Measurements from ENCODE around the gene CD247.

CD247 gene

GRCh38 chr1:167456926-167457325 lies 61.4 kb downstream of the CD247 start:
- Histone ChIP-seq H3K27me3 (ENCODE audit: control insufficient read depth in 1 of 2, insufficient read depth in 2 of 2, low read length in 2 of 2) (no peaks in the 10 kb centered on the region), H3K9ac (ENCODE audit: low read length in 2 of 2) (no peak overlapping the region), H3K9me3 (ENCODE audit: control insufficient read depth in 2 of 2, low read length in 2 of 2) (no peaks in the 10 kb centered on the region), H3K27ac (ENCODE audit: low read length) (no peak overlapping the region), H3K36me3 (ENCODE audit: control insufficient read depth in 2 of 2, insufficient read depth in 2 of 2, low read length in 2 of 2) (no peaks in the 10 kb centered on the region), H3K4me1 (ENCODE audit: control insufficient read depth, insufficient read depth, low read length) (peaks cover 6% of the 10 kb centered on the region), H3K4me3 (ENCODE audit: low read length in 2 of 2) (no peak overlapping the region)

GRCh38 chr1:167456524-167456923 lies 61.8 kb downstream of the CD247 start:
- no peak overlapping the region for H3K27ac ChIP-seq (ENCODE audit: low read length)
- no peaks in the 10 kb centered on the region for H3K36me3 ChIP-seq (ENCODE audit: control insufficient read depth in 2 of 2, insufficient read depth in 2 of 2, low read length in 2 of 2)
- H3K4me1 ChIP-seq (ENCODE audit: control insufficient read depth, insufficient read depth, low read length) = peaks cover 6% of the 10 kb centered on the region
- no peaks in the 10 kb centered on the region for H3K9me3 ChIP-seq (ENCODE audit: control insufficient read depth in 2 of 2, low read length in 2 of 2)
- H3K4me3 ChIP-seq (ENCODE audit: low read length in 2 of 2) = no peak overlapping the region
- no peak overlapping the region for H3K9ac ChIP-seq (ENCODE audit: low read length in 2 of 2)
- no peaks in the 10 kb centered on the region for H3K27me3 ChIP-seq (ENCODE audit: control insufficient read depth in 1 of 2, insufficient read depth in 2 of 2, low read length in 2 of 2)

GRCh38 chr1:167455786-167456446 lies 62.4 kb downstream of the CD247 start:
- no peaks in the 10 kb centered on the region for H3K36me3 ChIP-seq (ENCODE audit: control insufficient read depth in 2 of 2, insufficient read depth in 2 of 2, low read length in 2 of 2)
- peak overlapping the region; percentile 58 for H3K27ac ChIP-seq (ENCODE audit: low read length)
- no peaks in the 10 kb centered on the region for H3K9me3 ChIP-seq (ENCODE audit: control insufficient read depth in 2 of 2, low read length in 2 of 2)
- H3K4me1 ChIP-seq (ENCODE audit: control insufficient read depth, insufficient read depth, low read length) = peaks cover 6% of the 10 kb centered on the region
- H3K27me3 ChIP-seq (ENCODE audit: control insufficient read depth in 1 of 2, insufficient read depth in 2 of 2, low read length in 2 of 2) = no peaks in the 10 kb centered on the region
- peak overlapping the region; percentile 85 to 91 for H3K4me3 ChIP-seq (ENCODE audit: low read length in 2 of 2)
- peak overlapping the region; percentile 86 for H3K9ac ChIP-seq (ENCODE audit: low read length in 2 of 2)

GRCh38 chr1:167454894-167455785 lies 63.2 kb downstream of the CD247 start:
- Histone ChIP-seq H3K27me3 (ENCODE audit: control insufficient read depth in 1 of 2, insufficient read depth in 2 of 2, low read length in 2 of 2) (no peaks in the 10 kb centered on the region), H3K36me3 (ENCODE audit: control insufficient read depth in 2 of 2, insufficient read depth in 2 of 2, low read length in 2 of 2) (no peaks in the 10 kb centered on the region), H3K9ac (ENCODE audit: low read length in 2 of 2) (peak overlapping the region; percentile 86), H3K4me1 (ENCODE audit: control insufficient read depth, insufficient read depth, low read length) (peaks cover 6% of the 10 kb centered on the region), H3K4me3 (ENCODE audit: low read length in 2 of 2) (peak overlapping the region; percentile 85 to 91), H3K9me3 (ENCODE audit: control insufficient read depth in 2 of 2, low read length in 2 of 2) (no peaks in the 10 kb centered on the region), H3K27ac (ENCODE audit: low read length) (peak overlapping the region; percentile 58)

GRCh38 chr1:167454304-167454893 lies 63.9 kb downstream of the CD247 start:
- no peaks in the 10 kb centered on the region for H3K27me3 ChIP-seq (ENCODE audit: control insufficient read depth in 1 of 2, insufficient read depth in 2 of 2, low read length in 2 of 2)
- H3K9ac ChIP-seq (ENCODE audit: low read length in 2 of 2) = peak overlapping the region; percentile 86
- no peaks in the 10 kb centered on the region for H3K36me3 ChIP-seq (ENCODE audit: control insufficient read depth in 2 of 2, insufficient read depth in 2 of 2, low read length in 2 of 2)
- no peaks in the 10 kb centered on the region for H3K9me3 ChIP-seq (ENCODE audit: control insufficient read depth in 2 of 2, low read length in 2 of 2)
- H3K4me1 ChIP-seq (ENCODE audit: control insufficient read depth, insufficient read depth, low read length) = peaks cover 6% of the 10 kb centered on the region
- H3K4me3 ChIP-seq (ENCODE audit: low read length in 2 of 2) = peak overlapping the region; percentile 85 to 91
- peak overlapping the region; percentile 55 for H3K27ac ChIP-seq (ENCODE audit: low read length)

GRCh38 chr1:167453123-167453522 lies 65.2 kb downstream of the CD247 start:
- Histone ChIP-seq H3K9ac (ENCODE audit: low read length in 2 of 2) (no peak overlapping the region), H3K9me3 (ENCODE audit: control insufficient read depth in 2 of 2, low read length in 2 of 2) (no peaks in the 10 kb centered on the region), H3K27me3 (ENCODE audit: control insufficient read depth in 1 of 2, insufficient read depth in 2 of 2, low read length in 2 of 2) (no peaks in the 10 kb centered on the region), H3K36me3 (ENCODE audit: control insufficient read depth in 2 of 2, insufficient read depth in 2 of 2, low read length in 2 of 2) (no peaks in the 10 kb centered on the region), H3K4me3 (ENCODE audit: low read length in 2 of 2) (no peak overlapping the region), H3K27ac (ENCODE audit: low read length) (no peak overlapping the region), H3K4me1 (ENCODE audit: control insufficient read depth, insufficient read depth, low read length) (peaks cover 6% of the 10 kb centered on the region)

GRCh38 chr1:167452483-167452882 lies 65.8 kb downstream of the CD247 start:
- no peaks in the 10 kb centered on the region for H3K36me3 ChIP-seq (ENCODE audit: control insufficient read depth in 2 of 2, insufficient read depth in 2 of 2, low read length in 2 of 2)
- no peak overlapping the region for H3K4me3 ChIP-seq (ENCODE audit: low read length in 2 of 2)
- no peak overlapping the region for H3K27ac ChIP-seq (ENCODE audit: low read length)
- no peaks in the 10 kb centered on the region for H3K9me3 ChIP-seq (ENCODE audit: control insufficient read depth in 2 of 2, low read length in 2 of 2)
- H3K4me1 ChIP-seq (ENCODE audit: control insufficient read depth, insufficient read depth, low read length) = peaks cover 6% of the 10 kb centered on the region
- H3K27me3 ChIP-seq (ENCODE audit: control insufficient read depth in 1 of 2, insufficient read depth in 2 of 2, low read length in 2 of 2) = no peaks in the 10 kb centered on the region
- H3K9ac ChIP-seq (ENCODE audit: low read length in 2 of 2) = no peak overlapping the region

- Histone ChIP-seq H3K9me3 (ENCODE audit: control insufficient read depth in 2 of 2, low read length in 2 of 2) (no peaks in the 10 kb centered on the region), H3K9ac (ENCODE audit: low read length in 2 of 2) (no peak overlapping the region), H3K4me1 (ENCODE audit: control insufficient read depth, insufficient read depth, low read length) (peaks cover 2% of the 10 kb centered on the region), H3K36me3 (ENCODE audit: control insufficient read depth in 2 of 2, insufficient read depth in 2 of 2, low read length in 2 of 2) (no peaks in the 10 kb centered on the region), H3K27me3 (ENCODE audit: control insufficient read depth in 1 of 2, insufficient read depth in 2 of 2, low read length in 2 of 2) (no peaks in the 10 kb centered on the region), H3K4me3 (ENCODE audit: low read length in 2 of 2) (no peak overlapping the region), H3K27ac (ENCODE audit: low read length) (no peak overlapping the region)
Observed at GRCh38 chr1:167450843-167451242, 67.5 kb downstream of the CD247 start.

- Histone ChIP-seq H3K4me3 (ENCODE audit: low read length in 2 of 2) (no peak overlapping the region), H3K27me3 (ENCODE audit: control insufficient read depth in 1 of 2, insufficient read depth in 2 of 2, low read length in 2 of 2) (no peaks in the 10 kb centered on the region), H3K4me1 (ENCODE audit: control insufficient read depth, insufficient read depth, low read length) (no peaks in the 10 kb centered on the region), H3K27ac (ENCODE audit: low read length) (no peak overlapping the region), H3K36me3 (ENCODE audit: control insufficient read depth in 2 of 2, insufficient read depth in 2 of 2, low read length in 2 of 2) (no peaks in the 10 kb centered on the region), H3K9ac (ENCODE audit: low read length in 2 of 2) (no peak overlapping the region), H3K9me3 (ENCODE audit: control insufficient read depth in 2 of 2, low read length in 2 of 2) (no peaks in the 10 kb centered on the region)
Observed at GRCh38 chr1:167447521-167448136, 70.7 kb downstream of the CD247 start.

- Histone ChIP-seq H3K27ac (ENCODE audit: low read length) (no peak overlapping the region), H3K4me1 (ENCODE audit: control insufficient read depth, insufficient read depth, low read length) (no peaks in the 10 kb centered on the region), H3K36me3 (ENCODE audit: control insufficient read depth in 2 of 2, insufficient read depth in 2 of 2, low read length in 2 of 2) (no peaks in the 10 kb centered on the region), H3K27me3 (ENCODE audit: control insufficient read depth in 1 of 2, insufficient read depth in 2 of 2, low read length in 2 of 2) (no peaks in the 10 kb centered on the region), H3K4me3 (ENCODE audit: low read length in 2 of 2) (no peak overlapping the region), H3K9me3 (ENCODE audit: control insufficient read depth in 2 of 2, low read length in 2 of 2) (no peaks in the 10 kb centered on the region), H3K9ac (ENCODE audit: low read length in 2 of 2) (no peak overlapping the region)
Observed at GRCh38 chr1:167446966-167447365, 71.4 kb downstream of the CD247 start.

Data from stomach smooth muscle (tissue), 2 donors.